HG03571 (cell line): ENCODE measurements around the gene PRKAR2B.

ENCODE experiments used
- ATAC-seq: cut with Tn5 transposase; IDR thresholded peaks from one replicate; pipeline ENCODE4 v1.9.1; 2021; ENCODE audit not compliant: unreplicated experiment

PRKAR2B gene

GRCh38 chr7:107044347-107045194 lies at the start of gene PRKAR2B:
Gene PRKAR2B (plus strand): TSS chr7:107044705. CDS start chr7:107044908, 203 bp downstream.
- ATAC-seq: peak; percentile 84

- no peak for ATAC-seq
Observed at GRCh38 chr7:106994833-106995232, 49.7 kb upstream of the PRKAR2B start.

- ATAC-seq: no peak
Observed at GRCh38 chr7:106997487-106998271, 46.8 kb upstream of the PRKAR2B start.

- no peak for ATAC-seq
Observed at GRCh38 chr7:106999023-106999422, 45.5 kb upstream of the PRKAR2B start.

- ATAC-seq: no peak
Observed at GRCh38 chr7:107001490-107001889, 43.0 kb upstream of the PRKAR2B start.

GRCh38 chr7:107002126-107002525 lies 42.4 kb upstream of the PRKAR2B start:
- no peak for ATAC-seq

GRCh38 chr7:107002529-107002998 lies 41.9 kb upstream of the PRKAR2B start:
- ATAC-seq: no peak

GRCh38 chr7:107007007-107007891 lies 37.3 kb upstream of the PRKAR2B start:
- ATAC-seq: no peak

- ATAC-seq: no peak
Observed at GRCh38 chr7:107007892-107008287, 36.6 kb upstream of the PRKAR2B start.

- ATAC-seq: no peak
Observed at GRCh38 chr7:107009846-107010203, 34.7 kb upstream of the PRKAR2B start.

- no peak for ATAC-seq
Observed at GRCh38 chr7:107012691-107013090, 31.8 kb upstream of the PRKAR2B start.

GRCh38 chr7:107014387-107015023 lies 30.0 kb upstream of the PRKAR2B start:
- no peak for ATAC-seq

GRCh38 chr7:107016312-107016711 lies 28.2 kb upstream of the PRKAR2B start:
- ATAC-seq: no peak

GRCh38 chr7:107017965-107018719 lies 26.4 kb upstream of the PRKAR2B start:
- no peak for ATAC-seq

GRCh38 chr7:107020400-107020799 lies 24.1 kb upstream of the PRKAR2B start:
- ATAC-seq: no peak

- no peak for ATAC-seq
Observed at GRCh38 chr7:107021600-107021999, 22.9 kb upstream of the PRKAR2B start.

GRCh38 chr7:107023522-107024151 lies 20.9 kb upstream of the PRKAR2B start:
- ATAC-seq: no peak

- ATAC-seq: no peak
Observed at GRCh38 chr7:107024906-107025305, 19.6 kb upstream of the PRKAR2B start.

- no peak for ATAC-seq
Observed at GRCh38 chr7:107025449-107026103, 18.9 kb upstream of the PRKAR2B start.
